NK-92 (cell line): Measurements from ENCODE around the gene FARSA.
A peak's percentile ranks its signal among the peaks of the same experiment; 100 is the strongest.
"Not testable (repeated sequence)": the region's sequence is repeated elsewhere in the genome, so short reads cannot be mapped to it uniquely, and the experiment has no call there.

ENCODE experiments used
- DNase-seq: peaks from one replicate; lab custom pipeline; 2025; ENCODE audit not compliant: unreplicated experiment; lab: John Stamatoyannopoulos, UW

The FARSA gene

GRCh38 chr19:12937927-12938778 lies 4.6 kb upstream of the FARSA start, which contains the start of gene CALR:
Gene CALR, plus strand, starts transcription at chr19:12938609. Its CDS starts 71 bp downstream, at chr19:12938680.
- DNase-seq = peak; percentile 88

GRCh38 chr19:12937093-12937926 lies 3.8 kb upstream of the FARSA start:
- no peak for DNase-seq

DNA sequence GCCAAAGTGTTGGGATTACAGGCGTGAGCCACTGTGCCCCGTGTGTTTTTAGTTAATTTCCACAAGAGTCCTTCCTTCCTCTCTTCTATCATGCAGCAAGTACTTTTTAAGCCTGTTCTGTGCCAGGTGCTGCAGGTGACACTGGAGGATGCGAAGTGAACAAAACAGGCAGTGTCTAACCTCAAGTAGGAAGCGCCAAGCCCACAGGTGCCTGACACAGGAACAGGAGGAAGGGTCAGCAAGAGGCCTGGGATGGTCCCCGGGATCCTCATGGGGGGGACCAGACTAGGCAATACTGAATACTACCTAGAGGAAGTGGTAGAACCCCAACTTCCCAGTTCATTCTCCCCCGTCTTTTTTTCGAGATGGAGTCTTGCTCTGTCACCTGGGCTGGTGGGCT lies 3.1 kb upstream of the FARSA start:
- DNase-seq = no peak

DNA sequence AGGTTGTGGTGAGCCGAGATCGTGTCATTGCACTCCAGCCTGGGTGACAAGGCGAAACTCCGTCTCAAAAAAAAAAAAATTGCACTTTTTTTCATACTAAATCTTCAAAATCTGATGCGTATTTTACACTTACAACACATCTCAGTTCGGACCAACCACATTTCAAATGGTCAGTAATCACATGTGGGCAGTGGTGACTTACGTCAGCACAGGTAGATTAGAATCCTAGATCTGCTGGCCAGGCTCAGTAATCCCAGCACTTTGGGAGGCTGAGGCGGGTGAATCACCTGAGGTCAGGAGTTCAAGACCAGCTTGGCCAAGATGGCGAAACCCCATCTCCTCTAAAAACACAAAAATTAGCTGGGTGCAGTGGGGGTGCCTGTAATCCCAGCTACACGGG lies 1.6 kb upstream of the FARSA start:
- no peak for DNase-seq

GRCh38 chr19:12932392-12933286 lies 872 bp downstream of the FARSA start:
- no peak for DNase-seq

- DNase-seq = no peak
Observed at GRCh38 chr19:12930002-12930645, 3.4 kb downstream of the FARSA start.

GRCh38 chr19:12924621-12925310 lies 8.7 kb downstream of the FARSA start:
- DNase-seq = no peak

DNA sequence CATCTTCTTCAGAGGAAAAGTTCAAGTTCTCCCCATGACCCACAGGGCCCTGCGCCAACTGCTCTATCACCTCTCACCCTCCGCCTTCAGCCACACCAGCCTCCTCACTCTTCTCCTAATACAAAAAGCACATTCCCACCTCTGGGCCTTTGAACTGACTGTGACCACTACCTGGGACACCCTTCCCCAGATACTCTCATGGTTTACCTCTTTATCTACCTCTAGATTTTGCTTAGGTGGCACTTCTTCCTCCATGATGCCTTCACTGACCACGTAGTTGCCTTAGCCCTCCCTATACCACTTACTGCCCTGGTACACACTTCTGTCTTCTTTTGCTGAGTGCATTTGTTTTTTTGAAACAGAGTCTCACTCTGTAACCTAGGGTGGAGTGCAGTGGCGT lies 10.6 kb downstream of the FARSA start:
- DNase-seq = no peak

DNA sequence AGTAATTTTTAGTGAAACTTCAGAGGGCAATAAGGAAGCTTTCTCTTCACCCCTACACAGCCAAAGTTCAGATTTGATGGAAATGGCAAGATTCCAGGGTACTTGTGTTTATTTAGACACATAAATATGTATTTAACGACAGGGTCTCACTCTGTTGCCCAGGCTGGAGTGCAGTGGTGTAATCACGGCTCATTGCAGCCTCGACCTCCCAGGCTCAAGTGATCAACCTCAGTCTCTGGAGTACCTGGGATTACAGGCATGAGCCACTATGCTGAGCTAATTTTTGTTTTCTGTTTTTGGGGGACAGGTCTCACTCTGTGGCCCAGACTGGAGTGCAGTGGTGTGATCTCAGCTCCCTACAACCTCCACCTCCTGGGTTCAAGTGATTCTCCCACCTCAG lies 12.5 kb downstream of the FARSA start:
- DNase-seq = no peak

DNA sequence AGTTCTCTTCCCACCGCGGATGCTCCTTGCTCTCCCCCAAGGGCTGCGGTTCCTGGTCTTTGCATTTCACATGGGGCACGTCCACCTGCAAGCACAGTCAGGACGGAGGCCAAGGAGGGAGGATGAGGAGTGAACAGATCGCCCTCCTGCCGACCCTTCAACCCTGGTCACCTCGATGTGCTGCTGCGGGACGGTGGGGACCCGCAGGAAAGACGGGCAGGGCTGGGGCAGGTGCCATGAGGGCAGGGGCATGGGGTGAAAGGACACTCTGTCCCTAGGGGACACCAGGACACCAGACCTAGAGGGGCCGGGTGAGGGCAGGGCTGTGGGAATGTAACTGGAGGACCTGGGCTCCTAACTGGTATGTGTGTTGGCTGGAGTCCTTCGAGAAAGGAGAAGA lies 15.3 kb downstream of the FARSA start:
- DNase-seq = no peak

- DNase-seq = not testable (repeated sequence)
Observed at GRCh38 chr19:12915860-12916259, 17.7 kb downstream of the FARSA start.

GRCh38 chr19:12913851-12914690 lies 19.4 kb downstream of the FARSA start:
- DNase-seq = no peak

DNA sequence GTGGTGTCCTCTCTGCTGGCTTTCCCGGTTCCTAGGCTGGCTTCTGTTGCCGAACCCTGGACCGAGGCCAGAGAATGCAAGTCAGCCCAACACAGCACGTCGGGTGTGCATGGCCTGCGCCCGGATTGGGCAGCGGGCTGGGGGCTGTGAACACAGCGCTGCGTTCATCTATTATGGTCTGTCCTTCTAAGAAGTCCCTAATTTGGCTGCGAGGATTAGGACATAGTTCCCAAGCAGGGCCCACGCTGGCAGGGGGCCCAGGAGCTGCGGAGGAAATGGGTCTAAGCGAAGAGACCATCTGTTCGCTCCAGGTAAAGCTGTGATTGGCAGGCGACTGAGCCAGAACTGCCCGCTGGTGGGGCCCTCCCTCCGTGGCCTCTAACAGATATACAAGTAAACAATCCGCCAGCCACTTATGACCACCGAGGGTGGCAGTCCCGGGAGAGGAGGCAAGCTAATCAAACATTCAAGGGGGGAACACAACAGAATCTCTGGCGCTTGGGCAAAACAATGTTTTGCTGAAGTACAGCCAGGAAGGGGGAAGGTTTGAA lies 20.4 kb downstream of the FARSA start:
- no peak for DNase-seq

DNA sequence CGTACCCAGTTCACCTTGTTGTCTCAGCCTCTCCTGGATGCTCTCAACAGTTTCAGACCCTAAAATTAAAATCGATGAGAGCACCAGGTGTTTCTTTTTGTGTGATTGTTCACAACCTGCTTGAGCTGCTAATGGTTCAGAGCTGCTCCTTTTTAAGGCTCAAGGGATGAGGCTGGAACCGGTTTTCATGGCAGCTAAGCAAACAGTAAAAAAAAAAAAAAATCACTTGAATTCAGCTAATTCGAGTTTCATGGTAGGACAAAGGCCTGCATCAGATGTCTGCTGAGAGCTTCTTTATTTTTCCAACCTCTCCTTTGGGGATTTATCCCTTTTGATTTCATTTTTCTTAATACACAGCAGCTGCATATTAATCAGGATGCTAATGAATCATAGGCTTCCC lies 20.9 kb downstream of the FARSA start:
- DNase-seq = no peak

GRCh38 chr19:12907166-12907565 lies 26.3 kb downstream of the FARSA start:
- no peak for DNase-seq

DNA sequence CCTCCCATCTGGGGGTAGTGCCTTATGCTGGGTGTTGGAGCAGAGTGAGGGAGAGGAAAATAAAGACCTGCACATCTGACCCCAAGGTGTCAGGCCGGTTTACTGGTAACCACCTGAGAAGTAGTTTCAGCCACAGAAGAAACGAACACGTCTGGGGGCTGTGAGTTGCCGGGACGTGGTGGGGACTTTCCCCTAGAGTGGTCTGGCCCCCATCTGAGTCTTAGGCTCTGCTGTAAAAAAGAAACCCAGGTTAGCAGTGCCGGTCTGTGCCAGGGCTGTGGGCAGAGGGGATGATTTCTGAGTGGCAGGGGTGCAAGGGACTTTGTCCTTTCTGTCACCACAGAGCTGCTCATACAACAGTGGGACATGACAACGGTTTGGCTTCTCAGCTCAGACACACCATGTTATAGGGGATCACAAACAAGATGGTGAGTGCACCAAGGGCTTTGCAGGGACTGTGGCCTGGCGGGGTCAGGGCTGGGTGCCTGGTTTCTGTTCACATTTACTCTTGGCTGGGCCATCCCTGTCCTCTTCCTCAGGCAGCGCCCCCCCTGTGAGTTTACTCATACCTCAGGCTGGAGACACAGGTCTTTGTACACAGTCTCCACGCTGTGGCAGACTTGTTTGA lies 33.5 kb downstream of the FARSA start:
- DNase-seq = no peak

DNA sequence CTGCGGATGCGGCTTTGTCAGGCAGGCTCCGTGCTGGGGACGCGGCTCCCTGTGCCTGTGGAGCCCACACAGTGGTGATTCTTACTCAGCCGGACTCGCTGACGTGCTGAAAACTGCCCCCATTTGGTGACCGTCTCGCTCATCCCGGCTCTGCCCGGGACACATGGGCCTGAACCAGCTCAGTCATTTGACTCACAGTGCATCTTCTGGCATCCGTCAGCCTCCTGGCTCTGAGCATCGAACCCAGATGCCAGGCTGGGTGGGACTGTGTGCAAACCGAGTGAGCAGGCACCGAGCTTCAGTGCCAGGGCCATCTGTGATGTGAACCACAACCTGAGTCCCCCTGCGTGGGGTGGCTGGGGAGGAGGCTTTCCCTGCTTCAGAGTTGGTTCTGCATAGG lies 37.1 kb downstream of the FARSA start:
- no peak for DNase-seq

DNA sequence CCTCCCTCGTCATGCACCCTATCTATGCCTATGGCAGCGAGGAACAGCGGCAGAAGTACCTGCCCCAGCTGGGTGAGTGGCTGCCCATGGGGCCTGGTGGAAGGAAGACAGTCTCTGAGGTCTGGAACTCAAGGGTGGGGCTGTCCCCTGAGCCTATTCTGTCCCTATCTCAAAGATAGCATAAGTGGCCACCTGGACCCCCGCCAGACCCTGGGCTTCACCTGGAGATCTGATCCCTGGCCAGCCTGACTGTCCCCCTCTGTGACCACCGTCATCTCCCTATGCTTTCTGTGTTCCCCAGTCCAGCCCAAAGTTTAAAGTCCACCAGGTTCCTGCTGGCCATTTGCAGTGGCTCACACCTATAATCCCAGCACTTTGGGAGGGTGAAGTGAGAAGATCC lies 39.9 kb downstream of the FARSA start:
- no peak for DNase-seq
